HCT116 (cell line): ENCODE results near the gene DNAJC7. TPM values are rescaled to one million over a fixed set of nuclear protein-coding genes. Genes with fewer than 3 reads are reported as not detected.
A peak's percentile ranks its signal among the peaks of the same experiment; 100 is the strongest.

Experiments used
- ATAC-seq: fragments of 200-7000 bp; cut with Tn5 transposase; 2 replicates; pipeline ENCODE4 v1.9.1; 2020; ENCODE audit warnings: mild to moderate bottlenecking, moderate library complexity
- BruUV-seq: library from RNA; stranded (reverse); fragments of 400-500 nt; replicated peaks from 2 replicates; lab custom pipeline; 2021; lab: Mats Ljungman, UMichigan
- CTCF ChIA-PET: fragments of 300-600 bp; sonication (Branson Sonifier 250); formaldehyde crosslinking; loops from one replicate; lab custom pipeline; 2021; ENCODE audit warnings: antibody characterized with exemption; lab: Charles Lee
- POLR2A ChIA-PET: fragments of 300-600, 350-600 bp; sonication (Branson Sonifier 250); formaldehyde crosslinking; loops from one replicate; lab custom pipeline; 2021; ENCODE audit warnings: antibody characterized with exemption; lab: Charles Lee
- RAD21 ChIA-PET, 2 experiments: fragments of 300-600 bp; sonication (Branson Sonifier 250); formaldehyde crosslinking; loops; one replicate each; lab custom pipeline; 2023; ENCODE audit warnings: low total read pairs in 2 of 2; ENCODE audit not compliant: uncharacterized antibody in 2 of 2, unreplicated experiment in 2 of 2, low non-redundant PET in 1 of 2; lab: Charles Lee
- DNase-seq: peaks from one replicate; pipeline ENCODE4 v3.0.0-alpha.2; 2010; ENCODE audit warnings: low read depth, low spot score
- H2AFZ ChIP-seq: fragments of 200-600 bp; shearing (Covaris generic), sonication (generic); 2 replicates; pipeline ENCODE4 v1.6.1; 2017; ENCODE audit warnings: low read depth, mixed run types, mixed read lengths, antibody characterized with exemption, low read length; ENCODE audit not compliant: poor library complexity, severe bottlenecking
- H3K27ac ChIP-seq: 2 replicates; pipeline ENCODE4 v1.5.1; 2012; ENCODE audit warnings: low read depth, low read length
- H3K27me3 ChIP-seq: fragments of 200-600 bp; sonication (generic); 2 replicates; pipeline ENCODE4 v1.6.1; 2016; ENCODE audit warnings: mixed run types, low read length, mixed read lengths; ENCODE audit not compliant: insufficient read depth
- H3K36me3 ChIP-seq, 2 experiments: fragments of 200-500 bp in 1 of 2; fragments of 200-600 bp in 1 of 2; sonication (Bioruptor generic) in 1 of 2; sonication (generic) in 1 of 2; 2 replicates each; pipeline versions ENCODE4 v1.5.1 to v1.6.1; 2014 to 2016; ENCODE audit warnings: low read length in 2 of 2, inconsistent platforms in 1 of 2, mixed read lengths in 1 of 2, mixed run types in 1 of 2; ENCODE audit not compliant: insufficient read depth in 2 of 2, control insufficient read depth in 1 of 2
- H3K4me1 ChIP-seq, 2 experiments: fragments of 200-600 bp in 1 of 2; sonication (generic) in 1 of 2; 2 replicates each; pipeline versions ENCODE4 v1.5.1 to v1.6.1; 2012 to 2017; ENCODE audit warnings: low read length in 2 of 2, inconsistent platforms in 1 of 2, mild to moderate bottlenecking in 1 of 2, mixed read lengths in 1 of 2, mixed run types in 1 of 2, moderate library complexity in 1 of 2; ENCODE audit not compliant: insufficient read depth in 2 of 2, control insufficient read depth in 1 of 2
- H3K4me2 ChIP-seq: fragments of 200-600 bp; sonication (generic); 2 replicates; pipeline ENCODE4 v1.6.1; 2017; ENCODE audit warnings: mixed run types, low read length, mixed read lengths
- H3K4me3 ChIP-seq, 2 experiments: fragments of 200-600 bp in 1 of 2; sonication (generic) in 1 of 2; replicated peaks in 1 of 2; 2 replicates each; pipeline ENCODE4 v1.5.1; 2011 to 2016; ENCODE audit warnings: low read length in 2 of 2, control low read depth in 1 of 2, low read depth in 1 of 2, mild to moderate bottlenecking in 1 of 2, mixed read lengths in 1 of 2, mixed run types in 1 of 2
- H3K79me2 ChIP-seq: fragments of 200-600 bp; sonication (generic); 2 replicates; pipeline ENCODE4 v1.6.1; 2017; ENCODE audit warnings: mild to moderate bottlenecking, mixed run types, low read length, moderate library complexity, mixed read lengths; ENCODE audit not compliant: insufficient read depth
- H3K9ac ChIP-seq: fragments of 200-600 bp; sonication (generic); 2 replicates; pipeline ENCODE4 v1.6.1; 2016; ENCODE audit warnings: low read length, mixed read lengths
- H3K9me2 ChIP-seq: fragments of 200-600 bp; sonication (generic), shearing (Covaris generic); 2 replicates; pipeline ENCODE4 v1.6.1; 2017; ENCODE audit warnings: mixed run types, mild to moderate bottlenecking, moderate library complexity; ENCODE audit not compliant: insufficient read depth
- H3K9me3 ChIP-seq, 2 experiments: fragments of 200-500 bp in 1 of 2; fragments of 200-600 bp in 1 of 2; sonication (Bioruptor generic) in 1 of 2; sonication (generic) in 1 of 2; 2 replicates each; pipeline ENCODE4 v1.6.1; 2014 to 2017; ENCODE audit warnings: low read length in 2 of 2, mixed read lengths in 2 of 2, inconsistent platforms in 1 of 2, low read depth in 1 of 2, mild to moderate bottlenecking in 1 of 2, mixed run types in 1 of 2, moderate library complexity in 1 of 2; ENCODE audit not compliant: control insufficient read depth in 1 of 2, insufficient read depth in 1 of 2
- H4K20me1 ChIP-seq: fragments of 200-600 bp; sonication (generic), shearing (Covaris generic); 2 replicates; pipeline ENCODE4 v1.6.1; 2017; ENCODE audit warnings: mixed run types, mild to moderate bottlenecking, moderate library complexity; ENCODE audit not compliant: insufficient read depth
- CBX3 ChIP-seq: IDR thresholded peaks from 2 replicates; pipeline ENCODE4 v1.6.1; 2012; ENCODE audit warnings: low read depth
- CEBPB ChIP-seq: IDR thresholded peaks from 2 replicates; pipeline ENCODE4 v1.6.1; 2012; ENCODE audit warnings: low read depth
- ELF1 ChIP-seq: IDR thresholded peaks from 2 replicates; pipeline ENCODE4 v1.6.1; 2012; ENCODE audit warnings: low read depth, borderline replicate concordance
- EZH2phosphoT487 ChIP-seq: fragments of 200-600 bp; IDR thresholded peaks from 2 replicates; pipeline ENCODE4 v1.6.1; 2018; ENCODE audit warnings: antibody characterized with exemption, borderline replicate concordance
- FOSL1 ChIP-seq: IDR thresholded peaks from 2 replicates; pipeline ENCODE4 v1.6.1; 2012; ENCODE audit warnings: low read depth
- JUND ChIP-seq: IDR thresholded peaks from 2 replicates; pipeline ENCODE4 v1.6.1; 2012
- POLR2A ChIP-seq: IDR thresholded peaks from 2 replicates; pipeline ENCODE4 v1.7.0; 2011; ENCODE audit warnings: borderline replicate concordance; ENCODE audit not compliant: insufficient read depth, insufficient read length; ENCODE audit errors: extremely low read depth
- POLR2AphosphoS5 ChIP-seq: IDR thresholded peaks from 2 replicates; pipeline ENCODE4 v1.6.1; 2011; ENCODE audit warnings: mild to moderate bottlenecking, low read depth, low read length, moderate library complexity
- RAD21 ChIP-seq: IDR thresholded peaks from 2 replicates; pipeline ENCODE4 v1.6.1; 2012; ENCODE audit warnings: low read depth, mild to moderate bottlenecking
- SP1 ChIP-seq: IDR thresholded peaks from 2 replicates; pipeline ENCODE4 v1.6.1; 2012; ENCODE audit warnings: low read depth
- SRF ChIP-seq: IDR thresholded peaks from 2 replicates; pipeline ENCODE4 v1.6.1; 2012; ENCODE audit warnings: low read depth
- TCF7L2 ChIP-seq: IDR thresholded peaks from 2 replicates; pipeline ENCODE4 v1.7.0; 2011; ENCODE audit warnings: borderline replicate concordance, inconsistent platforms; ENCODE audit not compliant: insufficient read depth, insufficient read length; ENCODE audit errors: extremely low read depth
- YY1 ChIP-seq: IDR thresholded peaks from 2 replicates; pipeline ENCODE4 v1.6.1; 2011; ENCODE audit warnings: low read length, low read depth, moderate library complexity, mild to moderate bottlenecking; ENCODE audit not compliant: insufficient replicate concordance; ENCODE audit errors: extremely low read depth
- ZFX ChIP-seq: fragments of 450-650 bp; IDR thresholded peaks from 2 replicates; pipeline ENCODE4 v1.6.1; 2017
- intact Hi-C: fragments of 100-400 bp; cut with micrococcal nuclease; formaldehyde crosslinking; loops from 2 replicates; pipeline ENCODE4 v1.10.0; 2022
- total RNA-seq: library from RNA; stranded (reverse); gene quantifications from one replicate; pipeline ENCODE4 v1.2.1, GENCODE V29; 2021; ENCODE audit not compliant: unreplicated experiment
- TF ChIP-seq, protein P1 (sequence below), 3 experiments: fragments of 200-600 bp in 1 of 3; sonication (generic) in 1 of 3; IDR thresholded peaks in 2 of 3; conservative IDR thresholded peaks in 1 of 3; 2 replicates each; pipeline ENCODE4 v1.5.1; 2012 to 2017; ENCODE audit warnings: low read depth in 2 of 3, low read length in 2 of 3, antibody characterized with exemption in 1 of 3, borderline replicate concordance in 1 of 3, control low read depth in 1 of 3, mild to moderate bottlenecking in 1 of 3, mixed read lengths in 1 of 3, mixed run types in 1 of 3, moderate library complexity in 1 of 3; ENCODE audit not compliant: insufficient read depth in 1 of 3
- TF ChIP-seq, protein P2 (sequence below): IDR thresholded peaks from 2 replicates; pipeline ENCODE4 v1.6.1; 2011; ENCODE audit warnings: mild to moderate bottlenecking, low read length, moderate library complexity; ENCODE audit not compliant: insufficient replicate concordance; ENCODE audit errors: extremely low read depth
- TF ChIP-seq, protein P3 (sequence below): IDR thresholded peaks from 2 replicates; pipeline ENCODE4 v1.6.1; 2012
- TF ChIP-seq, protein P4 (sequence below): IDR thresholded peaks from 2 replicates; pipeline ENCODE4 v1.6.1; 2012; ENCODE audit warnings: low read depth

DNAJC7 gene
- total RNA-seq, 1 experiment from 2014 or later = 113 TPM

DNA sequence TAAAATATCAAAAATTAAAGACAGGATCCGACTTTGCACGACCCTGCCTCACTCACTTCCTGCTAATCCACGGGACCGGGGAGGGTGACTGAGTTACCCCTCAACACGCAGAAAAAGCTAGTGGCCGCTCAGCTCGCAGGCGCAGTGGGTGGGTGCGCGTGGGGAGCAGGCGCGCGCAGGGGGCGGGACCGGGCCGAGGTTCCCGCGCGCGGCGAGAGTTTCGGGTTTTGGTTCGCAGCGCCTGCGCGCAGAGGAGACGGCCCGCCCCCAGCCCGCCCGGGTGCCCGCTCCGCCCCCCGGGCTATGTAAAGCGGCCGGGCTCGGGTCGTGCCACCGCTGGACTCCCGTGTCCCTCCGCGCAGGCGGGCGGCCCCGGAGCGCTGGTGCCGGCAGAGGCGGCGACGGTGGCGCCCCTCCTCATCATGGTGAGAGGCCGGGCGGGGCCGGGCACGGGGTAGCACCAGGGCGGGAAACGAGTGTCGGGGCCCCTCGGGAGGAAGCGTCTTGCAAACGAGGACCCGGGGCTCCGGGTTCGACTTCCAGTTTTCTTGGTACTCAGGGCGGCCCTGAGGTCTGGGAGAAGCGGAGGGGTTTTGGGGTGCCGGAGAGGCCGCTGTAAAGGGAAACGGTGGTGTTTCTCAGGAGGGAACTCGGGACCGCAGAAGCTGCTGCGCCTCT is 50.6 kb downstream of the DNAJC7 start, which contains the start of gene CNP:
Gene CNP, plus strand, starts transcription at position 333 of the 678 bp plus-strand sequence. Its CDS starts 90 bp downstream, at position 423.
- Histone ChIP-seq H3K9me2 (no peaks in the 10 kb centered on the region), H3K79me2 (peaks cover 21% of the 10 kb centered on the region), H4K20me1 (no peaks in the 10 kb centered on the region), H3K4me3 (peak within 1 kb of the TSS; percentile 54 to 77), H3K36me3 (peaks cover 6 to 16% of the 10 kb centered on the region in 2 experiments; a peak in 2 of 4 replicates), H3K9me3 (no peaks in the 10 kb centered on the region), H3K4me1 (peaks cover 7 to 22% of the 10 kb centered on the region in 2 experiments), H3K9ac (peak within 1 kb of the TSS; percentile 83), H3K27ac (peak within 1 kb of the TSS; percentile 73), H3K4me2 (peak within 1 kb of the TSS; percentile 82), H2AFZ (peak within 1 kb of the TSS; percentile 2), H3K27me3 (no peaks in the 10 kb centered on the region)
- POLR2A ChIA-PET = interaction anchor here (0.7 to 3.0 kb wide), 8 partner anchors 9 to 172 kb away, joined by 3 to 17 read pairs (median 4); partner anchors contain the start of genes DNAJC7 and NKIRAS2
- DNase-seq (peak; percentile 73), ATAC-seq (peak; percentile 76)
- no TSS peak for BruUV-seq
- CTCF ChIA-PET = interaction anchor here (1.0 to 3.0 kb wide), 5 partner anchors 52 to 229 kb away, joined by 3 to 15 read pairs (median 4); partner anchors contain the start of genes DHX58, DNAJC7 and NKIRAS2
- intact Hi-C loops = loop anchor here (5.0 kb wide), 1 partner anchor 51 kb away; the partner anchor contains the start of gene DNAJC7
- RAD21 ChIA-PET = interaction anchor here (0.6 to 1.5 kb wide), 3 partner anchors 53 to 443 kb away, joined by 3 to 5 read pairs (median 3); partner anchors contain the start of gene NKIRAS2 (in 2 of the 2)
- TF ChIP-seq JUND (no peak), FOSL1 (no peak), YY1 (peak; percentile 74), RAD21 (no peak), EZH2phosphoT487 (no peak), POLR2AphosphoS5 (peak; percentile 92), SRF (no peak), ELF1 (no peak), TCF7L2 (no peak), CEBPB (no peak; the same call in 1 of the 2 replicates), POLR2A (peak; percentile 79), SP1 (peak; percentile 31; the same call in 1 of the 2 replicates), ZFX (peak; percentile 79; the same call in 1 of the 2 replicates), CBX3 (no peak)
- TF ChIP-seq, protein P1, sequence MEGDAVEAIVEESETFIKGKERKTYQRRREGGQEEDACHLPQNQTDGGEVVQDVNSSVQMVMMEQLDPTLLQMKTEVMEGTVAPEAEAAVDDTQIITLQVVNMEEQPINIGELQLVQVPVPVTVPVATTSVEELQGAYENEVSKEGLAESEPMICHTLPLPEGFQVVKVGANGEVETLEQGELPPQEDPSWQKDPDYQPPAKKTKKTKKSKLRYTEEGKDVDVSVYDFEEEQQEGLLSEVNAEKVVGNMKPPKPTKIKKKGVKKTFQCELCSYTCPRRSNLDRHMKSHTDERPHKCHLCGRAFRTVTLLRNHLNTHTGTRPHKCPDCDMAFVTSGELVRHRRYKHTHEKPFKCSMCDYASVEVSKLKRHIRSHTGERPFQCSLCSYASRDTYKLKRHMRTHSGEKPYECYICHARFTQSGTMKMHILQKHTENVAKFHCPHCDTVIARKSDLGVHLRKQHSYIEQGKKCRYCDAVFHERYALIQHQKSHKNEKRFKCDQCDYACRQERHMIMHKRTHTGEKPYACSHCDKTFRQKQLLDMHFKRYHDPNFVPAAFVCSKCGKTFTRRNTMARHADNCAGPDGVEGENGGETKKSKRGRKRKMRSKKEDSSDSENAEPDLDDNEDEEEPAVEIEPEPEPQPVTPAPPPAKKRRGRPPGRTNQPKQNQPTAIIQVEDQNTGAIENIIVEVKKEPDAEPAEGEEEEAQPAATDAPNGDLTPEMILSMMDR (IDR thresholded peaks at IDR 0.05 in 2 of 3, conservative IDR thresholded peaks at IDR 0.05 in 1 of 3; ENCODE audit: borderline replicate concordance in 1 of 3, insufficient read depth in 1 of 3, low read depth in 2 of 3, low read length in 2 of 3) = no peak
- TF ChIP-seq, protein P2, sequence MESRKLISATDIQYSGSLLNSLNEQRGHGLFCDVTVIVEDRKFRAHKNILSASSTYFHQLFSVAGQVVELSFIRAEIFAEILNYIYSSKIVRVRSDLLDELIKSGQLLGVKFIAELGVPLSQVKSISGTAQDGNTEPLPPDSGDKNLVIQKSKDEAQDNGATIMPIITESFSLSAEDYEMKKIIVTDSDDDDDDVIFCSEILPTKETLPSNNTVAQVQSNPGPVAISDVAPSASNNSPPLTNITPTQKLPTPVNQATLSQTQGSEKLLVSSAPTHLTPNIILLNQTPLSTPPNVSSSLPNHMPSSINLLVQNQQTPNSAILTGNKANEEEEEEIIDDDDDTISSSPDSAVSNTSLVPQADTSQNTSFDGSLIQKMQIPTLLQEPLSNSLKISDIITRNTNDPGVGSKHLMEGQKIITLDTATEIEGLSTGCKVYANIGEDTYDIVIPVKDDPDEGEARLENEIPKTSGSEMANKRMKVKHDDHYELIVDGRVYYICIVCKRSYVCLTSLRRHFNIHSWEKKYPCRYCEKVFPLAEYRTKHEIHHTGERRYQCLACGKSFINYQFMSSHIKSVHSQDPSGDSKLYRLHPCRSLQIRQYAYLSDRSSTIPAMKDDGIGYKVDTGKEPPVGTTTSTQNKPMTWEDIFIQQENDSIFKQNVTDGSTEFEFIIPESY = peak; percentile 94
- TF ChIP-seq, protein P3, sequence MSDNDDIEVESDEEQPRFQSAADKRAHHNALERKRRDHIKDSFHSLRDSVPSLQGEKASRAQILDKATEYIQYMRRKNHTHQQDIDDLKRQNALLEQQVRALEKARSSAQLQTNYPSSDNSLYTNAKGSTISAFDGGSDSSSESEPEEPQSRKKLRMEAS = peak; percentile 81
- TF ChIP-seq, protein P4, sequence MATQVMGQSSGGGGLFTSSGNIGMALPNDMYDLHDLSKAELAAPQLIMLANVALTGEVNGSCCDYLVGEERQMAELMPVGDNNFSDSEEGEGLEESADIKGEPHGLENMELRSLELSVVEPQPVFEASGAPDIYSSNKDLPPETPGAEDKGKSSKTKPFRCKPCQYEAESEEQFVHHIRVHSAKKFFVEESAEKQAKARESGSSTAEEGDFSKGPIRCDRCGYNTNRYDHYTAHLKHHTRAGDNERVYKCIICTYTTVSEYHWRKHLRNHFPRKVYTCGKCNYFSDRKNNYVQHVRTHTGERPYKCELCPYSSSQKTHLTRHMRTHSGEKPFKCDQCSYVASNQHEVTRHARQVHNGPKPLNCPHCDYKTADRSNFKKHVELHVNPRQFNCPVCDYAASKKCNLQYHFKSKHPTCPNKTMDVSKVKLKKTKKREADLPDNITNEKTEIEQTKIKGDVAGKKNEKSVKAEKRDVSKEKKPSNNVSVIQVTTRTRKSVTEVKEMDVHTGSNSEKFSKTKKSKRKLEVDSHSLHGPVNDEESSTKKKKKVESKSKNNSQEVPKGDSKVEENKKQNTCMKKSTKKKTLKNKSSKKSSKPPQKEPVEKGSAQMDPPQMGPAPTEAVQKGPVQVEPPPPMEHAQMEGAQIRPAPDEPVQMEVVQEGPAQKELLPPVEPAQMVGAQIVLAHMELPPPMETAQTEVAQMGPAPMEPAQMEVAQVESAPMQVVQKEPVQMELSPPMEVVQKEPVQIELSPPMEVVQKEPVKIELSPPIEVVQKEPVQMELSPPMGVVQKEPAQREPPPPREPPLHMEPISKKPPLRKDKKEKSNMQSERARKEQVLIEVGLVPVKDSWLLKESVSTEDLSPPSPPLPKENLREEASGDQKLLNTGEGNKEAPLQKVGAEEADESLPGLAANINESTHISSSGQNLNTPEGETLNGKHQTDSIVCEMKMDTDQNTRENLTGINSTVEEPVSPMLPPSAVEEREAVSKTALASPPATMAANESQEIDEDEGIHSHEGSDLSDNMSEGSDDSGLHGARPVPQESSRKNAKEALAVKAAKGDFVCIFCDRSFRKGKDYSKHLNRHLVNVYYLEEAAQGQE = no peak
